Nephron progenitor cell (in vitro differentiated cells): ENCODE data around the gene LMAN2L.

Experiments
- DNase-seq: peaks from one replicate; pipeline ENCODE4 v3.0.0; 2021
- H3K27ac Mint-ChIP-seq: 2 replicates; pipeline ENCODE4 v1.8.0; 2021; ENCODE audit warnings: mild to moderate bottlenecking, moderate library complexity, mixed read lengths
- H3K27me3 Mint-ChIP-seq: 2 replicates; pipeline ENCODE4 v1.8.0; 2021; ENCODE audit warnings: mild to moderate bottlenecking, low read depth, mixed read lengths; ENCODE audit not compliant: poor library complexity
- H3K36me3 Mint-ChIP-seq: 2 replicates; pipeline ENCODE4 v1.8.0; 2021; ENCODE audit warnings: low read depth, mixed read lengths
- H3K4me1 Mint-ChIP-seq: 2 replicates; pipeline ENCODE4 v1.8.0; 2021; ENCODE audit warnings: mixed read lengths
- H3K4me3 Mint-ChIP-seq: 2 replicates; pipeline ENCODE4 v1.8.0; 2021; ENCODE audit warnings: mild to moderate bottlenecking, moderate library complexity, mixed read lengths
- H3K9me3 Mint-ChIP-seq: 2 replicates; pipeline ENCODE4 v1.8.0; 2021; ENCODE audit warnings: mild to moderate bottlenecking, moderate library complexity, mixed read lengths
- CTCF ChIP-seq: fragments of 200-600 bp; sonication (generic); IDR thresholded peaks from 2 replicates; pipeline ENCODE4 v1.5.0; 2021; ENCODE audit warnings: antibody characterized with exemption

LMAN2L gene

GRCh38 chr2:96739076-96739632 is 710 bp downstream of the LMAN2L start:
- Mint-ChIP-seq H3K4me1 (peaks cover 46% of the 10 kb centered on the region), H3K36me3 (peaks cover 27% of the 10 kb centered on the region), H3K9me3 (no peaks in the 10 kb centered on the region), H3K27me3 (peaks cover 2% of the 10 kb centered on the region), H3K27ac (peak overlapping the region; percentile 95), H3K4me3 (peak overlapping the region; percentile 99)
- TF ChIP-seq CTCF, result no peak
- DNase-seq, result no peak

- H3K4me1 Mint-ChIP-seq, result peaks cover 41% of the 10 kb centered on the region
- peak overlapping the region; percentile 50 for H3K4me3 Mint-ChIP-seq
These were observed 2.0 kb downstream of the LMAN2L start for GRCh38 chr2:96737831-96738230.

GRCh38 chr2:96737251-96737650 is 2.6 kb downstream of the LMAN2L start:
- no peaks in the 10 kb centered on the region for H3K27me3 Mint-ChIP-seq
- no peak for DNase-seq
- peaks cover 41% of the 10 kb centered on the region for H3K4me1 Mint-ChIP-seq
- H3K9me3 Mint-ChIP-seq, result no peaks in the 10 kb centered on the region
- peaks cover 43% of the 10 kb centered on the region for H3K36me3 Mint-ChIP-seq
- no peak overlapping the region for H3K4me3 Mint-ChIP-seq
- no peak for TF ChIP-seq CTCF
- no peak overlapping the region for H3K27ac Mint-ChIP-seq

More at GRCh38 chr2:96737831-96738230, 2.0 kb downstream of the LMAN2L start:
- TF ChIP-seq CTCF, result no peak
- Mint-ChIP-seq H3K9me3 (no peaks in the 10 kb centered on the region), H3K36me3 (peaks cover 40% of the 10 kb centered on the region), H3K27ac (no peak overlapping the region), H3K27me3 (no peaks in the 10 kb centered on the region)
- no peak for DNase-seq

GRCh38 chr2:96734880-96735583 is 4.8 kb downstream of the LMAN2L start:
- no peak for DNase-seq
- Mint-ChIP-seq H3K9me3 (no peaks in the 10 kb centered on the region), H3K4me1 (peaks cover 35% of the 10 kb centered on the region), H3K27ac (peak overlapping the region; percentile 17), H3K36me3 (peaks cover 60% of the 10 kb centered on the region), H3K27me3 (no peaks in the 10 kb centered on the region), H3K4me3 (no peak overlapping the region)
- no peak for TF ChIP-seq CTCF

GRCh38 chr2:96733931-96734330 is 5.9 kb downstream of the LMAN2L start:
- no peaks in the 10 kb centered on the region for H3K9me3 Mint-ChIP-seq
- no peak overlapping the region for H3K4me3 Mint-ChIP-seq
- H3K27me3 Mint-ChIP-seq, result no peaks in the 10 kb centered on the region
- peaks cover 65% of the 10 kb centered on the region for H3K36me3 Mint-ChIP-seq
- H3K4me1 Mint-ChIP-seq, result peaks cover 24% of the 10 kb centered on the region
- no peak for TF ChIP-seq CTCF
- no peak for DNase-seq
- H3K27ac Mint-ChIP-seq, result no peak overlapping the region

GRCh38 chr2:96730212-96730611 is 9.7 kb downstream of the LMAN2L start:
- Mint-ChIP-seq H3K27ac (no peak overlapping the region), H3K9me3 (no peaks in the 10 kb centered on the region), H3K36me3 (peaks cover 72% of the 10 kb centered on the region), H3K4me3 (no peak overlapping the region), H3K4me1 (no peaks in the 10 kb centered on the region), H3K27me3 (no peaks in the 10 kb centered on the region)
- no peak for TF ChIP-seq CTCF
- DNase-seq, result no peak
